Measurements from ENCODE around the gene TNIP1. TPM values are rescaled to one million over a fixed set of nuclear protein-coding genes. Genes with fewer than 3 reads are reported as not detected.
A peak's percentile ranks its signal among the peaks of the same experiment; 100 is the strongest.

The TNIP1 gene
- polyA plus RNA-seq, 6 donors from 2014 or later = 36.2 to 68.2 (median 55.5) TPM

DNA sequence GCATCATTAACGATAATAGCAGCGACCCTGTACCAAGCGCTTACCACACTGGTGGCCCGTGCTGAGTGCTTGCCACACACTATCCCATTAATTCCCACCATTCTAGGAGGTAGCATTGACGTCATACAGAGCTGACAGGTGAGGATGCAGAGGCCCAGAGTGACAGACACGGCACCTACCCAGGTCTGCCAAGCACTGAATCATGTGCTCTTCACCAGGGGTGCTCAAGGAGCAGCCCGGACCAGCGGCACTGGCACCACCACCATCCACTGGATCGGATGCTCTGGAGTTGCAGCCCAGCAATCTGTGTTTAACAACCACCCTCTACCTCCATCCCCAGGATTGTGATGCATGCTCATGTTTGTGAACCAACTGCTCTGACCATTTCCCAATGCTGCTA, 3.4 kb downstream of the TNIP1 start:
- DNase-seq = no peak

GRCh38 chr5:151076616-151077015, 4.2 kb downstream of the TNIP1 start:
- Mint-ChIP-seq H3K27me3 (no peaks in the 10 kb centered on the region), H3K4me3 (peak overlapping the region in 6 of 8 donors; percentile 6 to 95 (median 68)), H3K4me1 (peaks cover 56 to 79% (median 73%) of the 10 kb centered on the region in 3 donors), H3K27ac (peak overlapping the region in 3 of 6 donors; percentile 42 to 88 (median 81)), H3K9me3 (peaks cover 0 to 2% (median 0%) of the 10 kb centered on the region in 7 donors), H3K36me3 (peaks cover 3 to 12% of the 10 kb centered on the region in 2 donors)
- DNase-seq (no peak), ATAC-seq (ENCODE audit: low read depth in 2 of 2) (no peak)

More for the DNA sequence above, 3.4 kb downstream of the TNIP1 start:
- no peak for ATAC-seq (ENCODE audit: low read depth in 2 of 2)
- Mint-ChIP-seq H3K27me3 (no peaks in the 10 kb centered on the region), H3K4me1 (peaks cover 51 to 77% (median 72%) of the 10 kb centered on the region in 3 donors), H3K36me3 (peaks cover 3 to 12% of the 10 kb centered on the region in 2 donors), H3K4me3 (peak overlapping the region in 4 of 8 donors; percentile 25 to 95 (median 56)), H3K9me3 (peaks cover 0 to 2% (median 0%) of the 10 kb centered on the region in 7 donors), H3K27ac (peak overlapping the region in 3 of 6 donors; percentile 56 to 94 (median 91))

DNA sequence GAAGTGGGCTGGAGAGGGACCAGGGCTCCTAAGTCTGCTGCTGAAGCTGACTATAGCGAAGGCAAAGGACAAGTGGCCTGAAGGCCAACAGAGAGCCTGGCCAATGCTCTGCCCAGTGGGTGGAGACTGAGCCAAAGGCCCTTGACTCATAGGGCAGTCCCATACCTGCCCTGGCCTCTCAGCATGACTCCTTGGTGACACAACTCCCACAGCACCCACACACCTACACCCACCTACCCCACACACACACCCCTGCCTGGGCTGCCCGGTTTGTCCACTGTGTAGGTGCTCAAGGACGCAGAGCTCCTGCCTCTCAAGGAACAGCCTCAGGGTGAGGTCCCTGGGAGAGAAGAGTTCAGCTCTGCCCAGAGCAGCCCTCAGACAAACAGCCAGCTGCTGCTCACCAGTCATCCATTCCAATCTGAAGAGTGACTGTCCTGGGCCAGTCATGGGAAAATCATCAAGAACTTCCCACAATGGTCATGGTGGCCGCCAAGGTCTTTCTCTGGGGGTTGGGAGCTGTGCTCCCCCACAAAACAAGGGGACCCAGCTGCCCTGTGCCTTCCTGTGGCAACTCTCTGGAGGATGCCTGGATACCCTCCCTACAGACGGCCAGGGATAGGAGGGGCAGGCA, 5.0 kb downstream of the TNIP1 start:
- H3K27ac Mint-ChIP-seq = peak overlapping the region in 5 of 6 donors; percentile 35 to 88 (median 59)
- DNase-seq = no peak
- ATAC-seq (ENCODE audit: low read depth in 2 of 2) = no peak
- H3K36me3 Mint-ChIP-seq = peaks cover 3 to 12% of the 10 kb centered on the region in 2 donors
- peaks cover 62 to 87% (median 81%) of the 10 kb centered on the region in 3 donors for H3K4me1 Mint-ChIP-seq
- H3K27me3 Mint-ChIP-seq = no peaks in the 10 kb centered on the region
- H3K4me3 Mint-ChIP-seq = peak overlapping the region in 4 of 8 donors; percentile 6 to 95 (median 66)
- peaks cover 0 to 2% (median 0%) of the 10 kb centered on the region in 7 donors for H3K9me3 Mint-ChIP-seq

DNA sequence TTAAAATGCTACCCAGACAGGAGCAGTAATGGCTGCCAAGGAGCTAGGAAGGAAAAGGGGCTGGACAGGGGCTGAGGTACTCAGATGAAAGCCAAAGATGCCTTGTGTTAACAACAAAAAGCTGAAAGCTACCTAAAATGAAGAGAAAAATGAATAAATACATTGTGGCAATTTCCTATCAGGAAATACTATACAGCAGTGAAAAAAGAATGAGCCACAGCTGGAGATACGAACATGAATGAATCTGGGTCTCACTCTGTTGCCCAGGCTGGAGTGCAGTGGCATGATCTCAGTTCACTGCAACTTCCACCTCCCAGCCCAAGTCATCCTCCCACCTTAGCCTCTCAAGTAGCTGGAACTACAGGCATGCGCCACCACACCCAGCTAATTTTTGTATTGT, 6.3 kb downstream of the TNIP1 start:
- Mint-ChIP-seq H3K4me3 (peak overlapping the region in 1 of 8 donors; percentile 22), H3K4me1 (peaks cover 67 to 93% (median 87%) of the 10 kb centered on the region in 3 donors), H3K27ac (peak overlapping the region in 2 of 6 donors; percentile 43 to 83), H3K36me3 (peaks cover 3 to 12% of the 10 kb centered on the region in 2 donors), H3K9me3 (peaks cover 0 to 2% (median 0%) of the 10 kb centered on the region in 7 donors), H3K27me3 (no peaks in the 10 kb centered on the region)
- ATAC-seq (ENCODE audit: low read depth in 2 of 2) = no peak
- no peak for DNase-seq

GRCh38 chr5:151073280-151073679, 7.6 kb downstream of the TNIP1 start:
- Mint-ChIP-seq H3K4me1 (peaks cover 68 to 93% (median 87%) of the 10 kb centered on the region in 3 donors), H3K4me3 (peak overlapping the region in 1 of 8 donors; percentile 20), H3K9me3 (peaks cover 0 to 2% (median 0%) of the 10 kb centered on the region in 7 donors), H3K27me3 (no peaks in the 10 kb centered on the region), H3K27ac (peak overlapping the region in 1 of 6 donors; percentile 84), H3K36me3 (peaks cover 3 to 6% of the 10 kb centered on the region in 2 donors)
- no peak for ATAC-seq (ENCODE audit: low read depth in 2 of 2)
- no peak for DNase-seq

DNA sequence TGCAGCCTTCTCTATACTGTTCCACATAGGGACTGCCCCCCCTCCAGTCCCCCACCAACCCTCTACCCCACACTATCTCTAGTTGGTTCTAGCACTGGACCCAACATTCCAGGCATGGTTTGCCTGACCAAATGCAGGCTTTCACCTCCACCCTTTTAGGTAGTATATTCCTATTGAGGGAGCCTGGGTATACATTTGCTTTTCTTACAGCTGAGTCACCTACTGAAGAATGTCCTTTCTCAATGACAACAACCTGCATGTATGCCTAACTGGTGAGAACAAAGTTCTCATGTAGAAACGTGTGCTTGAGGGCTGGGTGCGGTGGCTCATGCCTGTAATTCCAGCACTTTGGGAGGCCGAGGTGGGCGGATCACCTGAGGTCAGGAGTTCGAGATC, 8.2 kb downstream of the TNIP1 start:
- peaks cover 0 to 3% of the 10 kb centered on the region in 2 donors for H3K36me3 Mint-ChIP-seq
- ATAC-seq (ENCODE audit: low read depth in 2 of 2) = no peak
- H3K4me1 Mint-ChIP-seq = peaks cover 68 to 93% (median 87%) of the 10 kb centered on the region in 3 donors
- no peaks in the 10 kb centered on the region for H3K27me3 Mint-ChIP-seq
- peak overlapping the region in 5 of 6 donors; percentile 14 to 84 (median 68) for H3K27ac Mint-ChIP-seq
- DNase-seq = no peak
- peak overlapping the region in 2 of 8 donors; percentile 2 to 44 for H3K4me3 Mint-ChIP-seq
- H3K9me3 Mint-ChIP-seq = peaks cover 0 to 2% (median 0%) of the 10 kb centered on the region in 7 donors

- peaks cover 0 to 2% (median 0%) of the 10 kb centered on the region in 7 donors for H3K9me3 Mint-ChIP-seq
- no peak for ATAC-seq (ENCODE audit: low read depth in 2 of 2)
- peaks cover 67 to 93% (median 87%) of the 10 kb centered on the region in 3 donors for H3K4me1 Mint-ChIP-seq
- H3K4me3 Mint-ChIP-seq = peak overlapping the region in 3 of 8 donors; percentile 2 to 56 (median 24)
- peak overlapping the region in 5 of 6 donors; percentile 17 to 84 (median 48) for H3K27ac Mint-ChIP-seq
- no peaks in the 10 kb centered on the region for H3K27me3 Mint-ChIP-seq
- DNase-seq = no peak
- H3K36me3 Mint-ChIP-seq = peaks cover 0 to 3% of the 10 kb centered on the region in 2 donors
Observed at GRCh38 chr5:151071848-151072629, 8.8 kb downstream of the TNIP1 start.

- peaks cover 62 to 93% (median 87%) of the 10 kb centered on the region in 3 donors for H3K4me1 Mint-ChIP-seq
- no peaks in the 10 kb centered on the region for H3K27me3 Mint-ChIP-seq
- H3K36me3 Mint-ChIP-seq = peaks cover 0 to 3% of the 10 kb centered on the region in 2 donors
- peaks cover 0 to 2% (median 0%) of the 10 kb centered on the region in 7 donors for H3K9me3 Mint-ChIP-seq
- DNase-seq (no peak), ATAC-seq (ENCODE audit: low read depth in 2 of 2) (no peak)
- peak overlapping the region in 1 of 8 donors; percentile 62 for H3K4me3 Mint-ChIP-seq
- H3K27ac Mint-ChIP-seq = peak overlapping the region in 3 of 6 donors; percentile 32 to 84 (median 36)
Observed at GRCh38 chr5:151071021-151071420, 9.8 kb downstream of the TNIP1 start.

DNA sequence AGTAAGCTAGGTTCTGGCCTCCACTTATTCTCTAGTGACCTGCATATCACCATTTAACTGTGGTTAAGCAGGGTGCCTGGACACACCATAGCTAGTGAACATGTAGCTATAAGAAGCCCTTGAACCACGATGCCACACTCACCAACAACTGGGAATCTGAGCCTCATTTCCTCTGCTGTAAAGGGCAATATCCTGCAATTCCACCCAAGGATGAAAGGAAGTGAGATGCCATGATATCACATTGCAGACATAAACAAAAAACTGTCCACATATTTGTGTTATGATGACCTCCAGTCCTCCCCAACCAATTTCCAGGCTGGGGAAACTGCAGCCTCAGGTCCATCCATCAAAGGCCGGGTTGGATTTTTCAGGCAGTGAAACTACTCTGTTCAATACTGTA, 10.4 kb downstream of the TNIP1 start:
- H3K4me1 Mint-ChIP-seq = peaks cover 64 to 93% (median 87%) of the 10 kb centered on the region in 3 donors
- peak overlapping the region in 2 of 6 donors; percentile 21 to 82 for H3K27ac Mint-ChIP-seq
- H3K4me3 Mint-ChIP-seq = peak overlapping the region in 3 of 8 donors; percentile 12 to 72 (median 26)
- peaks cover 0 to 2% (median 0%) of the 10 kb centered on the region in 7 donors for H3K9me3 Mint-ChIP-seq
- no peak for DNase-seq
- peaks cover 0 to 3% of the 10 kb centered on the region in 2 donors for H3K36me3 Mint-ChIP-seq
- ATAC-seq (ENCODE audit: low read depth in 2 of 2) = no peak
- H3K27me3 Mint-ChIP-seq = no peaks in the 10 kb centered on the region

- ATAC-seq (ENCODE audit: low read depth in 2 of 2) = peak; percentile 65 to 67
- peaks cover 68 to 88% (median 82%) of the 10 kb centered on the region in 3 donors for H3K4me1 Mint-ChIP-seq
- H3K9me3 Mint-ChIP-seq = no peaks in the 10 kb centered on the region
- no peaks in the 10 kb centered on the region for H3K36me3 Mint-ChIP-seq
- peak overlapping the region in 7 of 8 donors; percentile 22 to 74 (median 49) for H3K4me3 Mint-ChIP-seq
- no peaks in the 10 kb centered on the region for H3K27me3 Mint-ChIP-seq
- DNase-seq = no peak
- peak overlapping the region; percentile 72 to 95 (median 78) for H3K27ac Mint-ChIP-seq
Observed at GRCh38 chr5:151068433-151069197, 12.2 kb downstream of the TNIP1 start.

GRCh38 chr5:151067632-151068432, 13.0 kb downstream of the TNIP1 start:
- H3K27me3 Mint-ChIP-seq = no peaks in the 10 kb centered on the region
- H3K27ac Mint-ChIP-seq = peak overlapping the region in 5 of 6 donors; percentile 70 to 95 (median 75)
- no peaks in the 10 kb centered on the region for H3K36me3 Mint-ChIP-seq
- H3K9me3 Mint-ChIP-seq = no peaks in the 10 kb centered on the region
- ATAC-seq (ENCODE audit: low read depth in 2 of 2) (peak; percentile 29 to 38), DNase-seq (no peak)
- H3K4me3 Mint-ChIP-seq = peak overlapping the region in 6 of 8 donors; percentile 32 to 74 (median 49)
- peaks cover 70 to 87% (median 86%) of the 10 kb centered on the region in 3 donors for H3K4me1 Mint-ChIP-seq

DNA sequence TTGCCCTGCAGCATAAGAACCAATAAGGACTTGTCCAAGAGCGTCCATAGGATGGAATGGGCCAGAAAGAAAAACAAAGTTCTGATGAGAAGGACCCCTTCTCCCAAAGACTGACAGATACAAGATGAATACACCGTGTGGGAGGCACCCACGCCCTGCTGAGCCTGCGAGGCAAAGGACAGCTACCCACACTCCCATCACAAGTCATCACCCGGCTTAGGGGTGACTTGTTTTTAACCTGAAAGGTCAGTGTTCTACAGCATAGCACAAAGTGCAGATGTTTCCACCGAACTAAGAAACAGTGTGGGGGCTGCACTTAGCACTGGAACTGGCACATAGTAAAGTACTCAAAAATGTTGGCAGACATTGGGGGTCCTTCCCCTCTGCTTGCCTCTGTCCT, 13.9 kb downstream of the TNIP1 start:
- Mint-ChIP-seq H3K36me3 (peaks cover 0 to under 1% of the 10 kb centered on the region in 2 donors), H3K4me1 (peaks cover 62 to 78% (median 77%) of the 10 kb centered on the region in 3 donors)
- DNase-seq = no peak

More for the DNA sequence above, 13.9 kb downstream of the TNIP1 start:
- no peaks in the 10 kb centered on the region for H3K27me3 Mint-ChIP-seq
- no peak for ATAC-seq (ENCODE audit: low read depth in 2 of 2)
- peak overlapping the region in 1 of 8 donors; percentile 67 for H3K4me3 Mint-ChIP-seq
- peak overlapping the region in 3 of 6 donors; percentile 60 to 83 (median 68) for H3K27ac Mint-ChIP-seq
- no peaks in the 10 kb centered on the region for H3K9me3 Mint-ChIP-seq
